Activated CD8-positive, alpha-beta memory T cell treated with anti-CD3 and anti-CD28 coated beads, Interleukin-2, amount 50 U/mL, for 48 hours (primary cell): ENCODE data around the gene VSTM4.

Source experiments
- DNase-seq: peaks from one replicate; pipeline ENCODE4 v3.0.0-alpha.2; 2020

Gene VSTM4

GRCh38 chr10:49037187-49037586, 78.1 kb downstream of the VSTM4 start:
- no peak for DNase-seq

DNA sequence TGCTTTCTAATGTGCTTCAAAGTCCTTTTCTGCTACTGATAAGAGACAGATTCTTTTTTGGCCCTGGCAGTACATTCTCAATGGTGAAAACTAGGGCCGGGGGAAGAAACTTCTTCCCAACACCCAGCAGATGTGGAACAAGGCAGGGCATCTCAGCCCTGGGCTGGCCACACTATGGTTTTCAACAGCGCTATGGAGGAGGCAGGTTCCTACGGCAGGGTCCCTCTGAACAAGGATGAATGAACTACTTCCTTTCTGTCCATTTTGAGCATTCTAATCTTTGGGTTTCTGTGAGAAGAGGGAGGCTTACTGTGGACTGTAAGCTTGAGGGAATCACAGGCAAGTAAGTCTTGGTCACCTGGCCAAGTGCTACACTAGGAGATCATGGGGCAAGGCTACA, 78.7 kb downstream of the VSTM4 start:
- DNase-seq = no peak

- no peak for DNase-seq
Observed at GRCh38 chr10:49035920-49036319, 79.4 kb downstream of the VSTM4 start.

DNA sequence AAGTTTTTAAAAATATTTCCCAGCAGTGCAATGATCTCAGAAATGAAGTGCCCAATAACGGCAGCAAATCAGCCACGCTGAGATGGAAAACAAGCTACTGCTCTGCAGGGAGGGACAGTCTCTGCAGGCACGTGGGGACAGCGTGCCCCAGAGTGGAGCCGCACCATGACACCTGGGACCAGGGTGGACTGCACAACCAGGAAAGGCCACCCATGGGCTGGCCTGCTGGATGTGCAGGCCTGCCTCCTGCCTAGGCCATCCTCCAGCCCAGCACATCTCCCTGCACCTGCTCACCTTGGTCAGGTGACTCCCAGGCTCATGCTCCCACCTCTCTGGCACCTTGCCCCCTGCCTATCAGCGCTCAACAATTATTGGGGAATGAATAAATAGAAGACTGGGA, 80.4 kb downstream of the VSTM4 start:
- no peak for DNase-seq

DNA sequence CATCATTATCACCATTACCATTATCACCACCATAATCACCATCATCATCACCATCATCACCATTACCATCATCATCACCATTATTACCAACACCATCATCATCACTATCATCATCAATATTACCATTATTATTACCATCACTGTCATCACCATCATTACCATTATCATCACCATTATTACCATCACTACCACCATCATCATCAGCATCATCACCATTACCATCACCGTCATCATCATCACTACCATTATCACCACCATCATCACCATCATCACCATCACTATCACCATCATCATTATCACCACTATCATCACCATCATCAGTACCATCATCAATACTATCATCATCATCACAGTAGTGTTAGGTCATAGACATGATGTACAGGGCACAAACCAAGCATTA, 81.4 kb downstream of the VSTM4 start:
- DNase-seq = no peak

GRCh38 chr10:49029666-49030065, 85.7 kb downstream of the VSTM4 start:
- no peak for DNase-seq

DNA sequence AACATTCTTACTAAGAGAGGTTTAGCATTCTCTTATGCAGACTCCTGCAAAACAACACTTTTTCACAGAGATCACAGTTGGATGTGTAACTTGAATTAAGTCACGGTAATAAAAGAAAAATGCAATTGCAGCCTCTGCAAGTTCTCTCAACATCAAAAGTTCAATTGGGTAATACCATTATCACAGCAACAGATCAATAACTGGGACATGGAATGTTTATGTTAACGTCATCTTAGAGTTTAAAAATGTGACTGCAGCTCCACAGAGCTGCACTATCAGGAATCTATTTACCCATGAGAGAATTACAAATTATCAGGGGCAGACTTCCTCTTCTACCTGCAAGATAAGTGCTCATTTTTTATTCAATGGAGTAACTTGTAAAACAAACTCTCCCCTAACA, 86.7 kb downstream of the VSTM4 start:
- DNase-seq = no peak

DNA sequence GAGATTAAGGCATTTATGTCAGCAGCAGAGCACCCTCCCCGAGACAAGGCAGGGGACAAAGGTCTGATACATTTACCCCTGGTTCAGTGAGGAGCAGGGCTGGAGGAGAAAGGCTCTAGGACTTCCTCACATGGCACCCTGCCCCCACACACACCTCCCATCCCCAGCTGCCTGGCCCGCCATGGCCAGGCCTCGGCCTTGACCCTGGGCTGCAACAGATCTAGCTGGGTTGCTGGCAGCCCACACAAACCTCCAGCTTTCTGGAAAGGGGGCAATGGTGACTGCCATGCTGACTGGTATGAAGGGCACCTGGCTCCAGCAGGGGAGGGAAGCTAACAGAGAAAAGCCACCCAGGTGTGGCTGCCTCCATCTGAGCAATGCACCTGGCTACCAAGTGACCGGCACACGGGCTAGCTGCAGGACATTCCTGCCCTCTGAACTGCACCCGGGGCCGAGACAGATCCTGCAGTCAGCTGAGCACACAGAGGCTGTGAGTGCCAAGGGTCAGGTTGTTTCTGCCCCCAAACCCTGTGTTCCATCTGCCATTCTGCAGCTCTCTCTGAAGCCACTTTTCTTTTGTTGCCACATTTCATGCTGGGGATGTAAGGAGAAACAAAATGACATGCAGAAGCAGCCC, 89.9 kb downstream of the VSTM4 start:
- no peak for DNase-seq

GRCh38 chr10:49024484-49024883, 90.8 kb downstream of the VSTM4 start:
- no peak for DNase-seq

GRCh38 chr10:49023752-49024151, 91.6 kb downstream of the VSTM4 start:
- DNase-seq = no peak

DNA sequence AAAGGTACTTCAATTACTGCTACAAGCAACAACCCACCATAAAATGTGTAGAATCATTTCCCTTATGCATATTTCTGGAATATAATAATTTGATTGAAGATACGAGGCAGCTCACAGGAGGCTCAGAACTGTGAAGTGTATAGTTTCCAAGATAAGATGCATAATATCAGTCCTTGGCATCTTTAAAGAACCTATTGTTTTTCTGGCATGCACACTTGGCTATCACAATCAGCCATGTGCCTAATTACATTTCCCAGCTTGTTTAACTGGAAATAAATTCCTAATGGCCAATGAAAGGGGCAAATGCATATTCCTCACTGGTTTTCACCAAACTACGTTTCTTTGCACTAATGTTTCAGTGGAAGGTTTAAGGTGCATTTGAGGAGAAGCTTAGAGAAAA, 92.3 kb downstream of the VSTM4 start:
- no peak for DNase-seq

DNA sequence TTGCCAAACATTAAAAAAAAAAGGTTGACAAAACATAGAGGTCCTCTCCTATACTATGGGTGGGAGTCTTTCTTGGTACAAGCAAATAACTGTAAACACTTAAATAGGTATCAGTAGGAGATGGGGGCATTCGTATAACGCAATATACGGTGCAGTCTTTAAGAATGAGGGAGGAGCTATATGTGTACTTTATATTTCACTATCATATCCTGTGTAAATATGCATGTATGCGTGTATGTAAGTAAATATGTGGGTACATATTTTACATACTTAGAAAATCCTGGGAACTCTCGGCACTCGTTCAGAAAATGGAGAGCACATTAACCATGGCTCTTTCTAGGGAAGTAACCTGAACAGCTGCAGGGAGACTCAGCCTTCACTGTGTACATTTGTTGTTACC, 93.6 kb downstream of the VSTM4 start:
- no peak for DNase-seq

DNA sequence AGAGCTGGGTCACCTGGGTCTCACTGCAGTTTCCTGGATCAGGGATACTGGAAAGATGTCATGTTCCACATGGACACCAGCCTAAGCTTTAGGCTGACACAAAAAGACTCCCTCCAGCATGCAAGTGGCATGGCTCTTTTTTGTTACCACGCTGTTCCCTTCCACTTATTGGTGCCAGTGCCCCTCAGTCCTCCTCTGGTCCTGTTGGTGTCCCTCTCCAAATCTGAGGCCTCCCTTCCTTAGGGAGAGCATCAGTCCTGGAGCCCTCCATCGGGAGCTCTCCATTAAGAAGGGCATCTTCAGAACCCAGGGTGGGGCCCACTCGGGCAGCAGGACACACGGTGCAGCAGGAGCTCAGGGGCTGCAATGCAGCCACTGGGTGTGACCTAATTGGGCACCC, 99.6 kb downstream of the VSTM4 start:
- DNase-seq = no peak

GRCh38 chr10:49012603-49013002, 102.7 kb downstream of the VSTM4 start:
- no peak for DNase-seq

DNA sequence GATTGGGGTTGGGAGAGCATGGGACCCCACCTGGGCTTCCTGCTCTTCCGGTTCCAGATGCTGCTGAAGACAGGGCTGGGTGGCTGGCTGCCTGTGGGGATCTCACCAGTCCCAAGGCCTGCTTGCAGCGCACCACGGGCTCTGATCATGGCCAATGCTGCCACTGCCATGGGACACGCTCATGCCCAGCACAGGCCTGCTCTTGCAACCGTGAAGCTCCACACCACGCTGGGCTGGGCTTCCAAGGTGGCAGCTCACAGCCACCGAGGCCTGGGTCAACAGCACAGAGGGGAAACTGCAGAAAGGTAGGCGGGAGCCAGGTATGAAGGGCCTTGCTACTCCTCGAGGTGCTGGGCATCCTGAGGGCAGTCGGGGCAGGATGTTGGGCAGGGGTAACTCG, 103.6 kb downstream of the VSTM4 start:
- DNase-seq = no peak

- no peak for DNase-seq
Observed at GRCh38 chr10:49010865-49011264, 104.5 kb downstream of the VSTM4 start.

DNA sequence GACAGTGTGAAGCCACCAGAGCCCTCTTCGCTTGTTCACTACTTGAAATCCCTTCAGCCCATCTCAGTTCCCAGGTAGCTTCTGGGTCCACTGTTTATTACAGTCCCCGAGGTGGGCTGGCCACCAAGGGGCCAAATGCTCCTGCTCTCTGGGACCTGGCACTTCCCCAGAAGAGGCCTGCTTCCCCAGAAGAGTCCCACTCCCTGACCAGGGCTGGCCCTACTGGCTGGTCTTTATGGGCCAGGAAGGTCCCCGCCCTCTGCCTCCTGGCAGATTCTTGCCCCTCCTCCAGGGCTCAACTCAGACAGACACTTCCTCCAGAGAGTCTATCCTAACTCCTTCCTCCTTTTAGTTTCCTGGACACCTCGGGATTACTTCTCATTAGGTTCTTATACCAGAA, 105.0 kb downstream of the VSTM4 start:
- no peak for DNase-seq

DNA sequence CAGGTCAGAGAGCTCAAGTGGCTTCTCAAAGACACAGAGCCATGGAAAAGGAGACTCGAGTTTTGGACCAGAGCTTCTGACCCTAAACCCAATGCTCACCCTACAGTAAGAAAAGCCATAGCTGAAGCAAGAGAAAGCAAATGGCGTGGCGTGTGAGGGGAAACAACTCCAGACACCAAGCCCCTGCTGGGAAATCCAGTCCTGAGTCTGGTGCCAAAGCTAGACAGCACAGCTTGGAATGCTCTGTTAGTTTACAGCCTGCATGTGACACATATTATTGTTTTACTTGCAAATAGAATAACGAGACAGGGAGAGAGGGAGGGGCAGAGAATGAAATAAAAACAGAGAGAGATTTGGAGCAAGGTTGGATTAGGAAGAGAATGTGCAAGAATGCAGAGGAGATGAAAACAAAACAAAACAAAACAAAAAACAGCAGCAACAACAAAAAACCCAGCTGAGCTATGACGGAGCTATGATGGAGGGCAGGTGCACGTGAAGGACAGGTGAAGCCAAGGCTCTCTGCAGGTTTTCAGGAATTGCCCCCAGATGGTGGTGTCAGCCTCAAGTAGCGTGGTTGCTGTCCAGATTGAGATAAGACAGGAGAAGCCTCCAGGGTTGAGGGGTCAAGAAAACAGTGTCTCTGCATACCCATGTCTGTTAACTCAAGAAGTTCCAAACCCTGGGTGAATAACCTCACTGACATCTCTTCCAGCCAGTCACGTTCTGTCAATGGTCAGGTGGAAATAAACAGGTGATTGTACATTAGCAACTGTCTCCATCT, 105.9 kb downstream of the VSTM4 start:
- no peak for DNase-seq

DNA sequence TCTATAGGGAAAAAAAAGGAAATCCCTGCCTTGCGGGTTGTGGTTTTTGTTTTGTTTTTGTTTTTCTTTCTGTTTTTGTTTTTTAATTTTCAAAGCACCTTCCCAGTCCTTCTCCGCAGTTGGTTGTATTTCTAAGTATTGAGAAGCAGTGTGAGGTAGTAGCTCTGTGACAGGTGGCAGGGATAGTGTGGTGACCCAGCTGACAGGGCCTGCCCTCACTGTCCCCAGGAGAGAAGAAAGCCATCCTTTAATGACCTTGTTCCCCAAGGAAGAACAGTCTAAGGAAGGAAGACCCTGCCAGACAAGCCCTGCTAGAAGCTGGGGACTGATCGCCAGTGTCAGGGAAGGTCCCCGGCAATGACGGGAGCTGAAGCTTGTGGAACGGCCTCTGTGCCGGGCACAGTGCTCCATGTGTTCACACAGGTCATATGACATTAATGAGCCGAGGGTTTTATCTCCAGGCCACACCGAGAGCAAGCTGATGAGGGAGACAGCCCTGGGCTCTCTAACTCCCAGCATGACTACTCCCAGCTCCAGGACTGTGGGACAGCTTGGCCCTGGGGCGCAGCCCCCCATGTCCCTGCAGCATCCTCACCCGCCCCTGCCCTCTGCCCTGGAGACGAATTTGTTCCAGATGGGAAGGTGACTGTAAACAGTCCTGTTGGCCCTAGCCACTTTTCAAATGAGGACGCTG, 106.7 kb downstream of the VSTM4 start:
- no peak for DNase-seq

DNA sequence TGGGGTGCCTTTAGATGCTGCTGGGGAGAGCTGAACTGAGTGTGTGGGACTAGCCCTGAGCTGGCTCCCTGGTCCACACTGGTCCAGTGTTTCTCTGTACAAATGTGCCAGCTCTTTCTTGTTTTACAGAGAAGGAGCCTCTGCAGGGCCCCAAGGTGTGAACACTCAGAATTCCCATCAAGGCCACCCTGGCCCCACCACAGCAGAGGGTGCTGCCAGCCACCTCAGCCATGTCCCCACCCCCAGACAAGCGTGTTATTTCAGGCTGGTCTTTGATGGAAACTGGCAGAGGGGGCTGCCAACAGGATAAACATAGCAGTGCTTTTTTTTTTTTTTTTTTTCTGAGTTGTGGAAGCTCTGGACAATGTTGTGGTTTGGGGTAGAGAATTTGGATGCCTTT, 107.2 kb downstream of the VSTM4 start:
- no peak for DNase-seq

DNA sequence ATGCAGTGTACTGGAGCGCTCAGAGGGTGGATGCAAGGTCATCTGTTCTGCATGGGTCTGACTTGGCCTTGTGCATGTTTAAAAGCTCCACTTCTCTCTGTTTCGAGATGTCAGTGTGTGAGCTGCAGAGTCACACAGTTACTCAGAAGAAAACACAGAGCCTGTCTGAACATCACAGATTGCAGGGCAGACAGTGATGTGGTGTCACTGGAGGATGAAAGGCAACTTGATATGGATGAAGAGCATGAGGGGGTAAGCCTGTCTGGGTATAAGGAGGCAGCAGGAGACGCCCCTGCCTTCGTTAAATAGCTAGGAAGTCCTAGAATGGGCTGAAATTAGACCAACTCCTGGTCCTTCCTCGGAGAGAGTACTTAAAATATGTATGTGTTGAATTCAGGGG, 108.2 kb downstream of the VSTM4 start:
- no peak for DNase-seq

GRCh38 chr10:49005270-49005669, 110.1 kb downstream of the VSTM4 start:
- no peak for DNase-seq

GRCh38 chr10:49001870-49002672, 113.3 kb downstream of the VSTM4 start:
- no peak for DNase-seq
